AG04450 (cell line): ENCODE results near the gene TMEM225B. TPM values are rescaled to one million over a fixed set of nuclear protein-coding genes. Genes with fewer than 3 reads are reported as not detected.
"Not testable (repeated sequence)": the region's sequence is repeated elsewhere in the genome, so short reads cannot be mapped to it uniquely, and the experiment has no call there.

Source experiments
- CTCF ChIA-PET: fragments of 300-600, 350-600 bp; formaldehyde crosslinking; extraction: SDS; loops from one replicate; lab custom pipeline; 2022; ENCODE audit warnings: antibody characterized with exemption, inconsistent platforms; lab: Charles Lee
- POLR2A ChIA-PET: fragments of 350-600 bp; formaldehyde crosslinking; extraction: SDS; loops from one replicate; lab custom pipeline; 2021; ENCODE audit warnings: antibody characterized with exemption, inconsistent platforms; lab: Yijun Ruan, JAX
- DNase-seq: peaks from one replicate; pipeline ENCODE4 v3.0.0-alpha.2; 2011; ENCODE audit warnings: low read depth, low spot score
- H3K27ac ChIP-seq: one replicate; pipeline ENCODE4 v1.5.1; 2012; ENCODE audit warnings: low read depth, low read length, control low read depth
- H3K27me3 ChIP-seq: one replicate; pipeline ENCODE4 v1.6.0; 2012; ENCODE audit warnings: low read length; ENCODE audit not compliant: control insufficient read depth, insufficient read depth
- H3K4me3 ChIP-seq: 2 replicates; pipeline ENCODE4 v1.5.1; 2011; ENCODE audit warnings: mild to moderate bottlenecking, low read depth, low read length, control low read depth
- H3K9me3 ChIP-seq: 2 replicates; pipeline ENCODE4 v1.5.1; 2012; ENCODE audit warnings: low read length; ENCODE audit not compliant: control insufficient read depth, insufficient read depth
- polyA plus RNA-seq: library from polyadenylated mRNA; depleted of rRNA; stranded (reverse); fragments of >200 nt; gene quantifications from 2 replicates; pipeline ENCODE4 v1.2.3, GENCODE V29; 2011
- TF ChIP-seq, protein P1 (sequence below): IDR thresholded peaks from 2 replicates; pipeline ENCODE4 v1.5.1; 2011; ENCODE audit warnings: low read depth, low read length, control low read depth, inconsistent platforms

TMEM225B gene
- polyA plus RNA-seq, 1 experiment = 0.72 TPM

- no peaks in the 10 kb centered on the region for H3K9me3 ChIP-seq
- no peak overlapping the region for H3K4me3 ChIP-seq
- ChIA-PET CTCF (no interaction called here), POLR2A (interaction anchor here (0.8 kb wide), 1 partner anchor 18 kb away, joined by 3 read pairs; the partner anchor contains the start of gene ZNF655)
- no peak overlapping the region for H3K27ac ChIP-seq
- TF ChIP-seq, protein P1, sequence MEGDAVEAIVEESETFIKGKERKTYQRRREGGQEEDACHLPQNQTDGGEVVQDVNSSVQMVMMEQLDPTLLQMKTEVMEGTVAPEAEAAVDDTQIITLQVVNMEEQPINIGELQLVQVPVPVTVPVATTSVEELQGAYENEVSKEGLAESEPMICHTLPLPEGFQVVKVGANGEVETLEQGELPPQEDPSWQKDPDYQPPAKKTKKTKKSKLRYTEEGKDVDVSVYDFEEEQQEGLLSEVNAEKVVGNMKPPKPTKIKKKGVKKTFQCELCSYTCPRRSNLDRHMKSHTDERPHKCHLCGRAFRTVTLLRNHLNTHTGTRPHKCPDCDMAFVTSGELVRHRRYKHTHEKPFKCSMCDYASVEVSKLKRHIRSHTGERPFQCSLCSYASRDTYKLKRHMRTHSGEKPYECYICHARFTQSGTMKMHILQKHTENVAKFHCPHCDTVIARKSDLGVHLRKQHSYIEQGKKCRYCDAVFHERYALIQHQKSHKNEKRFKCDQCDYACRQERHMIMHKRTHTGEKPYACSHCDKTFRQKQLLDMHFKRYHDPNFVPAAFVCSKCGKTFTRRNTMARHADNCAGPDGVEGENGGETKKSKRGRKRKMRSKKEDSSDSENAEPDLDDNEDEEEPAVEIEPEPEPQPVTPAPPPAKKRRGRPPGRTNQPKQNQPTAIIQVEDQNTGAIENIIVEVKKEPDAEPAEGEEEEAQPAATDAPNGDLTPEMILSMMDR = no peak
- no peak for DNase-seq
- H3K27me3 ChIP-seq = no peaks in the 10 kb centered on the region
These were observed 21.8 kb upstream of the TMEM225B start for GRCh38 chr7:99576251-99576650.

DNA sequence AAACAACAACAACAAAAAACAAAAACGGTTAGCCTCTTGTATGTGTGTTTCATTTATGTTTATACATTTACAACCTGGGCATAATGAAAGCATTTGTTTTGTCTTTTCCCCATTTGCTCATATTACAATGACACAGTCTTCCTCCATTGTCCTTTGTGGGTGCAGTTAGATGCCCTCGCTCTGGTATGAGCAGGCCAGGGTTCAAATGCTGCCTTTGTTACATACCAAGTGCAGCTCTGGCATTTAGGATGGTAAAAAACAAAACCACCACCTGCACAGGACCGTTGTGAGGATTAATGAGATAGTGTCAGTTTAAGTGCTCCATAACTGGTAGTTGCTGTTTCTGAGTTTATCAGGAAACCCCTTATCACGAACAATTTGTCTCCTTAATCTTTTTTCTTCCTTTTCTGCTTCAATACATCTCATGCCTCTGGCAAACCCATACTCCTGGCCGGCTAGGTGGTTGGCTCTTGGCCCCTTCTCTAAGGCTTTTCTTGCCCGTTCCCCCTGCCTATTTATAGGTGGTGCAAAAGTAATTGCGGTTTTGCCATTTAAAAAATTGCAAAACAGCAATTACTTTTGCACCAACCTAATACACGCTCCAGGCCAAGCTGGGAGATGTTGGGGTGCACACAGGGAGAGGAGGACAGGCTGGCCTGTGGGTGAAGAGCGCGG, 18.6 kb upstream of the TMEM225B start:
- no peak for DNase-seq
- H3K27me3 ChIP-seq = no peaks in the 10 kb centered on the region
- no peak overlapping the region for H3K27ac ChIP-seq
- CTCF ChIA-PET = interaction anchor here (1.5 kb wide), 1 partner anchor 8 kb away, joined by 7 read pairs; no protein-coding TSS in a partner anchor
- POLR2A ChIA-PET = interaction anchor here (0.6 to 1.0 kb wide), 2 partner anchors 21 to 156 kb away, joined by 3 to 5 read pairs; partner anchors contain the start of gene ZNF655
- H3K9me3 ChIP-seq = no peaks in the 10 kb centered on the region
- TF ChIP-seq, protein P1 = no peak
- H3K4me3 ChIP-seq = peak overlapping the region; percentile 63

DNA sequence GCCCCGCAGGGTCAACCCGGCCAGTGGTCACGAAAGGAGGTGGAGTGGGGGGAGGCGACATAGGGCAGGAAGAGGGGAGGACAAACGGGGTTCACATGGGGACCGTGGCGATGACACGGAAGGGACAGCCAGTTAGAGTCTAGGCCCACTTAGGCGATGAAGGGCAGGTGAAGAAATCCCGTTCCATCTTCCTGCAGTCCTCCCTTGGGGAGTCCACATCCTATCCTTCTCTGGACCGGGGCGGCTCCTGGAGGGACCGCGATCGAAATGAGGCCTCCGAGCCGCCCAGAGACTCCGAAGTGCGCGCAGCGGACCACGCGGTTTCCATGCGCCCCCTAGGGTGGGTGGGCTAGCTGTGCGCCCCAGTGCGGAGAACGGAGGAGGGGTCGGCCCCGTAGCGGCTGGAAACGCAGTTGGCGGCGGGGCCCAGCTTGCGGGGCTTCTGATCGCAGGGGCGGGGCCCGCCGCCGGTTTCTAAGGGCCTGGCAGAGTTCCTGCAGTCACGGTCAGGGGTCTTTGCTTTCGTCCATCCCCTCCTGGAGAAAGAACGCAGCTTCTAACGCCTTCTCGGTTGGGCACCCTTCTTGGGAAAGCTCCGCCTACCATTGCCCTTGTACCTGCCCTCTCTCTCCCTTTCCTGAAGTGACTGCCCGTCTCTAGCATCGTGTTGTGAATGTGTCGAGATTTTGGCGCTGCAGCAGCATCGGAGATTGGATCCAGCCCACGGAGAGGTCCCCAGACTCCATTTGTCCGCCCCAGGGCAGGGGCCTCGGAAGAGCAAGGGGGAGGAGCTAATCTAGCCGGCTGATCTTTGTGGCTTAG, 17.9 kb upstream of the TMEM225B start:
- Histone ChIP-seq H3K27me3 (no peaks in the 10 kb centered on the region), H3K4me3 (peak overlapping the region; percentile 63), H3K9me3 (no peaks in the 10 kb centered on the region), H3K27ac (peak overlapping the region; percentile 21)
- TF ChIP-seq, protein P1 = peak; percentile 59
- no peak for DNase-seq
- POLR2A ChIA-PET = interaction anchor here (0.6 to 1.0 kb wide), 4 partner anchors 22 to 157 kb away, joined by 3 to 8 read pairs (median 6); partner anchors contain the start of genes ZKSCAN5 and ZNF655
- CTCF ChIA-PET = interaction anchor here (1.0 to 1.5 kb wide), 2 partner anchors 9 to 56 kb away, joined by 3 to 7 read pairs; no protein-coding TSS in a partner anchor

DNA sequence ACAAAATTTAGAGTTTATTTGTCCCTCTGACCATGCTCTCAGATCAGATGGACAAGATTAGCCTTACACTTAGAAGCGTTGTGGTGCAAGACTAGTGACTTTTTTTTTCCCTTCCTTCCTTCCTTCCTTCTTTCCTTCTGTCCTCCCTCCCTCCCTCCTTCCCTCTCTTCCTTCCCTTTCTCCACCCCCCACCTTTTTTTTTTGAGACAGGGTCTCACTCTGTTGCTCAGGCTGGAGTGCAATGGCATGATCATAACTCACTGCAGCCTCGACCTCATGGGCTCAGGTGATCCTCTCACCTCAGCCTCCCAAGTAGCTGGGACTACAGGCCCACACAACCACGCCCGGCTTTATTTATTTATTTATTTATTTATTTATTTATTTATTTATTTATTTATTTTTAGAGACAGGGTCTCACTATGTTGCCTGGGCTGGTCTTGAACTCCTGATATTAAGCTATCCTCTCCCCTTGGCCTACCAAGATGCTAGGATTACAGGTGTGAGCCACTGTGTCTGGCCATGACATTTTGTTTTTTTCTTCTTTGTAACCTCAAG, 17.2 kb upstream of the TMEM225B start:
- not testable (repeated sequence) for H3K9me3 ChIP-seq, H3K27ac ChIP-seq, H3K27me3 ChIP-seq, DNase-seq
- POLR2A ChIA-PET = interaction anchor here (0.6 to 0.7 kb wide), 3 partner anchors 47 to 105 kb away, joined by 3 to 8 read pairs (median 6); partner anchors contain the start of gene ZKSCAN5
- CTCF ChIA-PET = interaction anchor here (0.6 to 1.5 kb wide), 4 partner anchors 9 to 120 kb away, joined by 3 to 7 read pairs (median 6); no protein-coding TSS in a partner anchor
- H3K4me3 ChIP-seq = peak overlapping the region; percentile 63

DNA sequence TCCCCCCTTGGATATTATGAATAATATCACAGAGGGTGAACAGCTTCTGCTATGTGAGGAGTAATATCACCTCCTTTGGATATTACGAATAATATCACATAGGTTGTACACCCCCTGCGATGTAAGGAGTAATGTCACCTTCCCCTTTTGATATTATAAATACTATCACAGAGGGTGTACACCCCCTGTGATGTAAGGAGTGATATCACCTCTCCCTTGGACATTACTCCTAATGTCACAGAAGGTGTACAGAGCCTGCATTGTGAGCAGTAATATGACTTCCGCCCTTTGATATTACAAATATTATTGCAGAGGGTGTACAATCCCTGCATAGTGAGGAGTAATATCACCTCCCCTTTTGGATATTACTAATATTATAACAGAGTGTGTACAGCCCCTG, 9.2 kb upstream of the TMEM225B start:
- no peak for DNase-seq
- H3K27ac ChIP-seq = no peak overlapping the region
- no peak overlapping the region for H3K4me3 ChIP-seq
- H3K9me3 ChIP-seq = no peaks in the 10 kb centered on the region
- TF ChIP-seq, protein P1 = no peak
- CTCF ChIA-PET = no interaction called here
- POLR2A ChIA-PET = no interaction called here
- H3K27me3 ChIP-seq = no peaks in the 10 kb centered on the region
